GM19238 (cell line): Measurements from ENCODE around the gene CACYBP.

Source experiments
- DNase-seq: peaks from one replicate; pipeline ENCODE4 v3.0.0; 2011; ENCODE audit warnings: low spot score; ENCODE audit not compliant: insufficient read length

CACYBP gene, protein sequence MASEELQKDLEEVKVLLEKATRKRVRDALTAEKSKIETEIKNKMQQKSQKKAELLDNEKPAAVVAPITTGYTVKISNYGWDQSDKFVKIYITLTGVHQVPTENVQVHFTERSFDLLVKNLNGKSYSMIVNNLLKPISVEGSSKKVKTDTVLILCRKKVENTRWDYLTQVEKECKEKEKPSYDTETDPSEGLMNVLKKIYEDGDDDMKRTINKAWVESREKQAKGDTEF

DNA sequence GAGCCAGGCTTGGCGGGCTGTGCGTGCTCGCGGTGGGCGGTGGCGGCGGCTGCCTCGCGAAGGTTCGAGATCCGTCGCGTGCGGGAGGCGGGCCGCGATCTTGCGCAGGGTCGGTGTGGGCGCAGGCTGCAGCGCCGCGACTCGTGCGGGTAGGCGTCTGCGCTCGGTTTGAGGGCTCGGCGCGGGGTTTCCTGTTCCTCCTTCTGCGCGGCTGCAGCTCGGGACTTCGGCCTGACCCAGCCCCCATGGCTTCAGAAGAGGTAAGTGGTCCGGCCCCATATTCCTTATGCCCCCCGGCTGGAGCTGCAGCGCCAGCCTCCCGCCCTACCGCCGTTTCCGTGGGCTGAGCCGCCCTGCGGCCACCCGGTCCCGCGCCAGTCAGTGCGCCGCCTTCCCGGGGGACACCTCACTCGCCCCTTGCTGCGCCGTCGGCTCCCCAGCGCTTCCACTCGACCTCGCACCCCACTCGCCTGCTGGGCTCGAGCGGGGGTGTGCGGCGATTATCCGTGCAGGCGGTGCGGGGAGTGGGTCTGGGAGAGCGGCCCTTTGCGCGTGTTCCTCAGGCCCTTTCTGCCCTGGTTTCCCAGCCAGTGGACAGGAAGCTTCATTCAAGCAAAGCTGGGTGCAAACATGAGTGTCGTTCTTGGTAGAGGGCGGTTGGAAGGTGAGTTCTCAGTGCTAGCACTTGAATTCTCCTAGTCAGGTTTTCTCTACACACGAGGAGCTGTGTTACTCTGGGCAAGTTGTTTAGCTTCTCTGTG is at the start of gene CACYBP:
CACYBP (plus strand) TSS at position 12 of the 761 bp plus-strand sequence; CDS start at position 246, 234 bp downstream.
- no peak for DNase-seq

DNA sequence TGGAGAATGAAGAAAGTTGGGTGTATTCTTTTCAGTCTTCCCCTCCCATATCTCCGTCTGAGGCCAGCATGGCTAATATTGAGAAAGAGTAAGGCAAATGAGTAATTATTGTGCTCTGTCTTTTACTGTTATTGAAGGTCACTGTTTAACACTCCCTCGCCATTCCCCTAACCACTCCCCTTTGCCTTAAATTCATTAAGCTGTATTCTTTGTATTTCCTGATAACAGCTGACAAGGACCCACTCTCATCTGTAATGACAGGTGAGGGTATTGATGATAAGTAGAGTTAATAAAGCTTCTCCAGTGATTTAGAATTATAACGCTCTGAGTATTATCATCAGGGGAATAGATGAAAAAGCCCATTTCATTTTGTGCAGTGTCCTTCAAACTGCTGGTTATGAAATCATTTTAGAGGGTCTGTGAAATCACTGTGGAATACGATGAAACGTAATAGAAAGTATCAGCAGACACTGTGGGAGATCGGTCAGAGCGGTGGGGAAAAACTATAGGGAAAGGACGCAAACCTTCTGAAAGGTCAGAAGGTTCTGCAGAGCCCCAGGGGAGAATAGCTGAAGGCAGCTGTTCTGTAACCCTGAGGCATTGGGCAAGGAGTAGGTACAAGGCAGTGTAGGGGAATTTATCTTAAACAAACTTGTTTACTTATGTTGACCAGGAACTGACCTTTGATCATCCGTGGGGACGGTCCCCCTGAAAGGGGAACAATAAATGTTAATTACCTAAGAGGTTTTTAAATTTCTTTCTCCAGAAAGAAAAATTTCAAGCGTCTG is 46.3 kb upstream of the CACYBP start:
- DNase-seq, result no peak

DNA sequence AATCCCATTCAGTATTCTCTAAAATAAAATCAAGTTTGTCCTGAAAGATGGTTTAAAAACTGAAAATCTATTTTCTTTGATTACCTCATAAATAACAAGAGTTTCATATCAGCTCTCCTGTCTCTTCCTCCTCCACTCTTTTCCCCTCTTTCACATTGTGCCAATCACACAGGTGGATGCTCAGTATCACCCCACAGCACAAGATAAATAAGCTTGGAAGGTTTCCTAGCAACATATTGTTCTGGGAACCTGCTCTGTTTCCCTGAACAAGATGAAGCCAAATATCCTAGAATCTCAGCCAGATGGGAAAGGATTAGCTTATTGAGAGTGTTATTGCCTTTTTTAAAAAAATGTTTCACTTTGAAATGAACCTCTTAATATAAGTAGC is 45.7 kb upstream of the CACYBP start:
- no peak for DNase-seq

DNA sequence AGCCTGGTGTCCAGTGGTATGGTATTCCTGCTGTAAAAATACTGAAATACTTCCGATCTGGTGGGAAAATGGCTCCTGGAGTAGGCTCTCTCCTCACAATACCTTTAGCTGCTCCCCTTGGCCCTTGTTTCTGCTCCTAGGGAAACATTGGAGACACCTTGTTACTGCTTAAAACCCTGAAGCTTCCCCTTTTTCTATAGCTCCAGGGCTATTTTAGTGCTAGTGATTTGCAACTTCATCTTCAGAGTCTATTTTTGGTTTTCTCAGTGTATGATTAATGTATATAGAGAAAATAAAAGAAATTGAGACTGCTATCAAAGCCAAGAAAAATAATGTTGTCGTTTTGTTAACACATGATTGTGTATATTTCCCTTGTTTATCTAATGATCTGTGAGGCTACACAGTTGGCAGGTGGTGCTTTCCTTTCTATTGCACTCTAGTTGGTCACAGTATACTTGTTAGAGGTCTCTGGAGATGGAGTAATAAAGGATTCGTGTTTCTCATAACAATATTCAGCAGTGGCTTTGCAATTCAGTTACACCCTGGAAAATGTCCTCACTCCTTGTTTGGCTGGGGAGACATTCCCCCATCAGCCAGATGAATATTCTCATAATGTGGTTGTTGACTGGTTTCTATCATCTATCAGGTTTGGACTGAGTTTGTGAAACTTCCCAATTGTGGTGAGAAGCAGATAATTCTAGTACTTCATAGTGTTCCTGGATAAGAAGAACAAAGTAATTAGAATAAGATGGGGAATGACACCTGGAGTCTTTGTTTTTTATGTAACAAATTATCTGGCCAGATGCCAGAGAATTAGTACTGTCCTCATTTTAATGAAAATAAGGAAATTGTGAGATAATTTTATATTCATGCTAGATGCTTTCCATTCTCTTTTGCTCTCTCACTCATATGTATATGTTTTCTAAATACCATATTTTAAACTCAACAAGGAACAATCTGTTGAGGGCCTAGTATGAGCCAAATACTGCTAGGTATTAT is 44.8 kb upstream of the CACYBP start:
- DNase-seq, result no peak

DNA sequence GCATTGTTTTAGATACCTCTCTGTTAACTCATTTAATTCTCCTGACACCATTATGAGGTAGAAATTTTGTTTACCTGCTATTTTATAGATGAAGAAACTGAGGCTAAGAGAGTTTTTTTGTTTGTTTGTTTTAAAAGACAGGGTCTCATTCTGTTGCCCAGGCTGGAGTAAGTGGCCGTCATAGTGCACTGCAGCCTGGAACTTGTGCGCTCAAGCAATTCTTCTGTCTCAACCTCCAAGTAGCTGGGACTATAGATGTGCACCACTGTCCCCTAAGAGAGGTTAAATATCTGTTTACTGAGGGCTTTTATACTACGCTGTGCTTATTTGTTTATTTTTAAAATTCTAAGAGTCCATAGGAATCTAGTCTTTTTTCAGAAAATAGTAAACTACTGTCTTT is 43.7 kb upstream of the CACYBP start:
- DNase-seq, result no peak

DNA sequence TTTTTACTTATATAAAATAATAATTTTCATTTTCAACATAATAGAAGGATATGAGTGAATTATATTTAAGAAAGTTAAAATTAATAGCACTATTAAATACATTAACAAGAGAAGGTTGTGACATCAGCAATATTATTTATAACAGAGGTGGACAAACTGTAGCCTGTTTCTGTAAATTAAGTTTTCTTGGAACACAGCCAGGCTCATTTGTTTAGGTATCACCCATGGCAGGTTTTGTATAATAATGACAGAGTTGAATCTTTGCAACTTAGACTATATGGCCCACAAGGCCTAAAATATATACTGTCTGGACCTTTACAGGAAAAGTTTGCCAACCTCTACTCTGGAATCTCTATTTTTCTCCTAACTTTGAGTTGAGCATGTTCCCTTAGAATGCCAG is 42.8 kb upstream of the CACYBP start:
- no peak for DNase-seq

DNA sequence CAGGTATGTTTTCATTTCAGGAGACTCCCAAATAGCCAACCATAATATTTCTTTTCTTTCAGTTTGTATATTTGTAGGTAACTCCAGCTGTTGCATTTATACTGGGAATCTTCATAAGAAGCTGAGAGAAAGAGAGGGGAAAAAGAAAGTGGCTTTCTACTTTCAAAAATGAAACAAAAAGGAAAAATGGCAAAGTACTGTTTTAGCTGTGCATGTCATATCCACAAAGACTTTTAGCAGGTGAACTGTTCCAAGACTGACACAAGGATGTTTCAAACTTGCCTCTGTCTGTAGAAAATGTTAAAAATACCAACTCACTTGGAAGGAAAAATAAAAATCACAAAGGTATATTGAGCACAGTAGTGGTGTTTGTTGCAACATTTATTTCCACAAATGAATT is 41.9 kb upstream of the CACYBP start:
- no peak for DNase-seq

DNA sequence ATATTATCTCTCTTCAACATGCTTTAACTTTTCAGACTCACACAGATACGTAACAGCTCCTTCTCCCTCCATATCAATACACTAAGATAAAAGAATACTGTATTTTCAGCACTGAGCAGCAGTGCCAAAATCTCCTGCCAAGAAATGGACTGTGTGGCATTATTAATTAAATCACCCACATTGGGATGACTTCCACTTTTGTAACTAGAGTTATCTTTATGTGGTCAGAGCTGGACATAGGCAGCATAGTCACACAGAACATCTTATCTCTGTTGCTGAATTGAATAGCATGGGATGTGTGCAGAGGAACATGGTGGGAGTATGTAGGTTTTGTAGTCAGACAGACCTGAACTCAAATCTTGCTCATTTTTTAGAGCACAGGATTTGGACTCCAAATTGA is 41.4 kb upstream of the CACYBP start:
- DNase-seq, result no peak

DNA sequence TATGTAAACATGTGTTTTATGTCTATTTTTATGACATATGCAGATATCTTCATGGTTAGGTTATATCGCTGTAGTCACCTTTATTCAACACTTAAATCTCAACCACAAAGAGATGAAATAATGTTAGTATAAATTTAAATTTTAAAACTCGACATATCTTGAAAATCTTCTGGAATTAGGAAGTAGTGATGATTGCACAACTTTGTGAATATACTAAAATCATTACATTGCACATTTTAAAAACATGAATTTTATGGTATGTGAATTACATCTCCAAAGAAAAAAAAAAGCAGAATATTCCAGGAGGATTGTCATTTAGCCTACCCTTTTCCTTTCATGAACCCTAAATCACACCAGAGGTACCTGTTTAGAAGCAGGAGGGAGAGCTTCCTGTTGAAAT is 39.4 kb upstream of the CACYBP start:
- DNase-seq, result no peak

DNA sequence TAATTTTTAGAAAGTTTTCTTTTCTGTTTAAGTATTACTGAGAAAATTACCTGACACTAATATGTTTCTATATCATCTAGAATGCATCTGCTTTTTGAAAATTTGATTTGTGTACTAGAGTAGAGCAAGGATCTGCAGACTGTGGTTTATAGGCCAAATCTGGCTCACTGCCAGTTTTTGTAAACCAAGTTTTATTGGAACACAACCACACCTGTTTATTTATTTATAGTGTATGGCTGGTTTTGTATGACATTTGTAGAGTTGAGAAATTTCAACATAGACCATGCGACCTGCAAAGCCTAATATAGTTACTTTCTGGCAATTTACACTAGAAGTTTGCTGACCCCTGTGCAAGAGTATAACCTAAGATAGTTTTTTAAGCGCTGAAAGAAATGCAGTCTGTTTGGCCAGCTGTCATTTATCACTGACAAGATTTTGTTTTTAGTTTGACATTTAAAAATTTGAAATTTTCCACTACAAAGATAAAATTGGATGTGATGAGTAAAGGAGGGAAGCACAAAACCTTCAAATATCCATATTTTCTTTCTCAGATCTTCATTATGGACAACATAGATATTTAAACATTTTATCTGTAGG is 36.1 kb upstream of the CACYBP start:
- no peak for DNase-seq

DNA sequence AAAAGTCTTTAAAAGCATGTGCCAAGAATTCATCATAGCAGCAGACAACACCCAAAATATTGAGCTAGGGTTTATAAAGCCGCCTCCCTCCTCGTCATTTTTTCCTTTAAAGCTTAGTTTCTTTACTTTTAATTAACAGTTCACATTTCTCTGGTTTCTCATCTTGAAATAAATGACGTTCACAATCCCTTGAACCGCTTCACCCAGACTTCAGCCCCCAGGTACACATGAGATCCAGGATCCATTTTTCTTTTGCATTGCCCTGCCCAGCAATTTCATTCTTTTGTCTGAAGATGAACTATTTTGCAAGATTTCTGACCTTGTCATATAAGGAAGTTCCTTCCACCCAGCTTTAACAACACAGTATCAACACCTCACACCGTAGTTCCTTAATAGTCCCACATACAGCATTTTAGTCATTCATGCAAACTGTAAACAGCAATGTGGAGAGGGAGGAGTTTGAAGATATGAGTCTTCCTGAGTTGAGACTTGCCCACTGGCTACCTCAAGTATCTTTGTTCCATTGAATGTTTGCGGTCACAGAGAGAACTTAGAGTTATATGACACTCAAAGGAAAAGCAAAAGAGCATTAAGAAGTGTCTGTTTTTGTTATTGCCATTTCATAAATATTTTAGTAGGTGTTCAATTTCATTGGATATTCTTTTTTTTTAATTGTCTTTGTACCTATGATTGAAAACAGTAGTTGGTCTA is 35.3 kb upstream of the CACYBP start:
- no peak for DNase-seq

DNA sequence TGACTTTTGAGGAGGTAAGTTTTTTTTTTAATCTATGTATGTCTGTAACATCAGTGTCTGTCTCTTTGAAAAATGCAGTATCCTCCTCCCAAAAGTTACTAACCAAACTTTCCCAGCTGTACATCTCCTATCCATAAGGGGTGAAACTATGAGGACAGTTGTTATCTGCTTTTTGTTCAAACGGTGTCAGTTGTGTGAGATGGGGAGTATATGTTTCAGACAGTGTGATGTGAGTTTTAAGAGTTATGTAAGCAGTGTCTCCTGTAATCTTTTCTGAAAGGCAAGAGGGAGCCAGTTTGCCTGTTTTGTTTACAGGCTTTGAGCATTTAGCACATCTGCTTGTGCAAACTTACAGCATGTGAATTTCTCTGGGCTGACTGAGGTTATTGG is 34.8 kb upstream of the CACYBP start:
- DNase-seq, result no peak

DNA sequence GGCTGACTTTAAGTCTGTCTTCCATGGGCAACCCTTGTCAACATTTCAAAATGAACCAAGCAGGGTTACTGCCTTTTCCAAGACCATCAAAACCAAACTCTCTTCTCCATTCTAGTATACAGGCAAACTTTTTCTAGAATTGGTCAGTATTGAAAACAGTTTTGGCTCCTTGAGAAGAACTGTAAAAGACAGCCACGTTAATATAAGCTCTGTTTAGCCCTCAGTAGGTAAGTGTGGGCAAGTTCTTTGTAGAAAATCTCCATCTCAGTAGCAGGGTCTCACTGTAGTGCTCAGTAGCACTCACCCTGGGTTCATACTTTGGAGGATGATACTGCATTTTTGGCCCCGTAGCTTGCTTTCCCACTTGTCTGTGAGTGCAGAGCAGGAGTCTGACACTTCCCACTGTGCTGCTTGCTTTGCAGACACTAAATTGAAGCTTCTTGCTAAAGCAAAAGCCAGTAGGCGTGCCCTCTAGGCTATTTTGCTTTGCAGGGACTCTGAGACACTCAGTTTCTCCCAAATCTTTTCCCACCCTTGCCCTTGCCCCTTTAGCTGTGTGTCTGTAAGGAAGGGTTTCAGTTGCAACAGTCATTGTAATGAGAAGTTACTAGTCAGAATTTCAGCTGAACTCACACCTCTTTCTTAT is 34.3 kb upstream of the CACYBP start:
- DNase-seq, result no peak

DNA sequence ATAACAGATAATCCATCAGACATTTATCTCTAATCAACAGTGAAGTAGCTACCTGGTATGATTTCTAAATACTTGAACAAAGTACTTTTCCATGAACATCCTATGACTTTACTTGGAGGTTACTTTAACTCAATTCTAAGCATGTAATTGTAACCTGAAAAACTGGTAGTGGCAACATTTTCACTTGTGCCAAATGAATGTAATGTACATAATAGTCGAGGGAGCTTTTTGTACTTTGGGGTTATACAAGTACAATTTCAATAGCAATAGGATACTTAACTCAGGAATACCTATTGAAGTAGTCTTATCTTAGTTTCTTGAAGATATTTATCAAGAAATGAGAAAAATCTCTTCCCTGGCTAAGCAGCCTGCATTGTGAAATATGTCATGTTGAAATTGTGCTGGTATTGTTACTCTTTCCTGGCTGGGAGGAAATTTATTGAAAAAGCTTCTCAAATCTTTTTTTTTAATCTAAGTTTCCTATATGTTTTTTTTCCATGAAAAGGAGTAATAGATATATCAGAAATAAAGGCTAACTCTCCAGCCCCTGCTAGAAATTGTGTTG is 33.7 kb upstream of the CACYBP start:
- DNase-seq, result no peak

DNA sequence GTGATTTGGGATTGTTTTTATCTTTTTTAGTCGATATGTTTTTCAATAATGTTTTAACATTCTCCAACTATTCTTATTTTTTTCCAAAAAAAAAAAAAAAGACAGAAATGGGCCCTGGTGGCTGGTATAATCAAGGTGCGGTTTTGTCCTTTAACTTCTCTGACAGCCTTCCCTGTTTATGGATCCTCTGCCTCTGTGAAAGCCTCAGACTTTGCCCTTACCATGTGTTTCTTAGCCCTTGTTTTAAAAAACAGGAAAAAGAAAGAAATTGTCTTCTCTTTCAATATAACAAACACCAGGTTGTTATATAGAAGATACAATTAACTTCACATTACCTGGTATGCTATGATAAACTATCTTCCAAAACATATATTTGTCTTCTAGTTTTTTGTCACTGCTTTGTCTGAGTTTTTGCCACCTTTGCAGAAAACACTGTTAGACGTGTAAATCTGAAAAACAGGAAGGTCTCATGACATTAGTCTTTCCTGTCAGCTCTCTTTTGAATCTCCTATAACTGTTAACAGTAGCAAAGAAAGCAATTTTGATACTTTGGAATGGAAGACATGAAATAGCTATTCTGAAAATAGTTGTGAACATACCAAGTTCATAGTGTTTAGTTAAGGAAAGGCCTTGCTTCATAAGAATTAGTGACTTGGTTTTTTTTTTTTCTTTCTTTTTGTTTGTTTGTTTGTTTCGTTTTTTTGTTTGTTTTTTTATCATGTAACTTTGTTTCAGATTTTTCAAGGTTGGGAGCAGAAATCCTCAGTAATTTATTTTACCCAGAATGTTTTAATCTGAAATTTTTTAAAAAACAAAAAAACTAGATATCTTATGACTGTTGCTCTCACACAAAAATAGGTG is 31.7 kb upstream of the CACYBP start:
- DNase-seq, result no peak

DNA sequence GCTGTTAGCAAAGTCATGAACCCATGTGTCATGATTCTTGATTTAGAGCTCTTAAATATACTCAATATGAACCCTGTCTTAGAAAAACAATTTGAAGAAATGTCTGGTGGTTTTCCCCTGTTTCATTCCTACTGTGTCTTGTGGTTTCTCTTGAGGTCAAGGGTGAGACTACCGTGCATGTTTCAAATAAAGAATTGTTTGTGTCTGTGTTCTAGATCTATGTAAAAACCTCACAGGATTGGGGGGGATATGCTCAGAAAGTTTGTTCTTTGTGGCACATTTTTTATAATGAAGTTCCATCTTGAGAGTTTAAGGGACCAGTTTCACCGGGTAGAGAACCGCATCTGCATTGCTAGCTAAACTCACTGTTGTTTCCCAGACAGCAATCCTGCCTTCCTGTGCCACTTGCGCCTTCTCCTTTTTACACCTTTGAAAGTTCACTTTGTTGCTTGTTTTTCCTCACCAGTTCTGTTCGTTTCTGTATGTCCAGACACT is 30.9 kb upstream of the CACYBP start:
- DNase-seq, result no peak

DNA sequence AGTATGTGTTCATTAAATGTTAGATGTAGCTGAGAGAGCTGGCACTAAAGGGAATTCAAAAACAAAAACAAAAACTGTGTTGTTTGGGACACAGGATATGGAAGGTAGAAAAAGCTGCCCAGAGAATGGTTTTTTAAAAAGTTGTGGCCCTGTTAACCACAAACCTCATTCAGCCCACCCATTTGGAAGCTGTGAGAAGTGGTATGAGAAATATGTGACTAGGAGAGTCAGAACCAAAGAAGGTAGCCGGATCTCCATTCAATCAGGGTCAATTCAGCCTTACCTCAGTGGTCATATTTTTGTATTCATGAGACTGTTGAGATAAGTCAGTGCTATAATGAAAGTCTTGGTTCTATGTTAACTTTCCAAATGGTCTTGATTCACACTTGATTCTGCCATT is 29.8 kb upstream of the CACYBP start:
- DNase-seq, result no peak

DNA sequence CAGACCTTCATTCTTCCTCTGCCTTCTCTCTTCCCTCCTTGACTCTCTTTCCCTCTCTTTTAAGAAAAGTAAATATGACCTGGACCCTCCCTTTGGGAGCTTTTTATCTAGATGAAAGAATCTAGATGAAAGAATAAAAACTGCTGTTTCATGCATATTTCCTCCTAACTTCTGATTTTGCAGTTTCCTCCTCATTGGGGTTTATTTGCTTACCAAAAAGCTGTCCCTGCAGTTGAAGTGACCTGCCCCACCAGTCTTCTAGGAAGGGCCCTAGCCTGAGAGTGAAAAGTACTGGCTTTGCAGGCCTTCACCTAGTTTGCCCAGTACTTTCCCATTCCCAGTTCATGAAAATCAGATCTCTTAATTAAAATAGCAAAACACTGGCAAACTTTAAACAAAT is 28.3 kb upstream of the CACYBP start:
- no peak for DNase-seq
